H1 (cell line): ENCODE data around the gene SPIB. TPM values are rescaled to one million over a fixed set of nuclear protein-coding genes. Genes with fewer than 3 reads are reported as not detected.

ENCODE experiments used
- ASH2L ChIP-seq: fragments of 200-600, 300-600 bp; sonication (generic); IDR thresholded peaks from one replicate; pipeline ENCODE4 v1.7.1; 2017; ENCODE audit warnings: low read length
- CHD7 ChIP-seq: fragments of 300-600 bp; sonication (generic); IDR thresholded peaks from 2 replicates; pipeline ENCODE4 v1.7.1; 2012; ENCODE audit warnings: low read length, moderate library complexity, mild to moderate bottlenecking, inconsistent platforms; ENCODE audit not compliant: insufficient replicate concordance
- GTF2F1 ChIP-seq: IDR thresholded peaks from 2 replicates; pipeline ENCODE4 v1.6.1; 2012; ENCODE audit warnings: low read depth, low read length, improper control_type of control experiment, borderline replicate concordance
- JUND ChIP-seq: IDR thresholded peaks from 2 replicates; pipeline ENCODE4 v1.6.1; 2011; ENCODE audit warnings: mild to moderate bottlenecking, improper control_type of control experiment, low read length
- POU5F1 ChIP-seq: IDR thresholded peaks from 2 replicates; pipeline ENCODE4 v1.6.1; 2011; ENCODE audit warnings: low read depth, mild to moderate bottlenecking, low read length, moderate library complexity
- SP2 ChIP-seq: IDR thresholded peaks from 2 replicates; pipeline ENCODE4 v1.6.1; 2012; ENCODE audit warnings: mild to moderate bottlenecking, low read length, inconsistent platforms
- USF2 ChIP-seq: IDR thresholded peaks from 2 replicates; pipeline ENCODE4 v1.6.1; 2011; ENCODE audit warnings: low read length, improper control_type of control experiment
- polyA plus RNA-seq, 7 experiments: library from polyadenylated mRNA; depleted of rRNA in 3 of 7; stranded (reverse) in 5 of 7; unstranded in 2 of 7; fragments of >200 nt in 5 of 7; fragments of 200-250 nt in 2 of 7; gene quantifications; 1 replicate in 5 of 7; 2 replicates in 1 of 7; 4 replicates in 1 of 7; pipeline versions ENCODE4 v1.2.1 to v1.2.3, GENCODE V29; 2011 to 2013; ENCODE audit warnings: missing spikeins in 2 of 7, mixed read lengths in 2 of 7
- total RNA-seq: library from RNA; stranded (reverse); fragmentation: NEBNext Ultra II Directional; extraction: Animal tissue kit (Norgen Biotek cat#: 25700); gene quantifications from 2 replicates; pipeline ENCODE4 v1.2.1, GENCODE V29; 2021

Gene SPIB
- total and polyA plus RNA-seq, 2 of the 8 experiments (the other 6 are each of a cell fraction or from before 2014, with no cell fraction given), result 11.1 to 17.4 TPM

DNA sequence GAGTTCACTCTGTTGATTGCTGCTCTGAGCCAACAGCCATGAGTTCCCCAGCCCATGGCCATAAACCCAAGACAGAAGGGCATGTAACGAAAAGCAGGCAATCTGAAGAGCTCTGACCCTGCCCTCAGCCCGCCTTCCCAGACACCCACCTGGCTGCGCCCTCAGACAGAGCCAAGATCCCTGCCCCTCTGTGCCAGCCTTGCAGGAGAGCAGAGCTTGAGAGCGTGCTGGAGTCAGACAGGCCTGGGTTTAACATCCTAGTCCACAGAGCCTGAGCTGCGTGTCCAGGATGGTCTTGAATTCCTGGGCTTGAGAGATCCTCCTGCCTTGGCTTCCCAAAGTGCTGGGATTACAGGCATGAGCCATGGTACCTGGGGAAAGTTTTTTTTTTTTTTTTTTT, 38.6 kb downstream of the SPIB start (continued):
- TF ChIP-seq POU5F1 (no peak), USF2 (no peak), JUND (no peak), ASH2L (no peak), SP2 (no peak), CHD7 (no peak), GTF2F1 (no peak)
